NCI-H82 treated with DMSO at 0.1 percent for 48 hours (cell line): ENCODE measurements around the gene RRP9.
"Not testable (repeated sequence)": the region's sequence is repeated elsewhere in the genome, so short reads cannot be mapped to it uniquely, and the experiment has no call there.

Experiments
- DNase-seq: peaks from one replicate; lab custom pipeline; 2025; ENCODE audit not compliant: unreplicated experiment; lab: John Stamatoyannopoulos, UW

Gene RRP9

GRCh38 chr3:51927061-51927977, 14.4 kb downstream of the RRP9 start:
- DNase-seq = no peak

GRCh38 chr3:51921081-51921578, 20.6 kb downstream of the RRP9 start:
- no peak for DNase-seq

GRCh38 chr3:51916418-51916817, 25.3 kb downstream of the RRP9 start:
- no peak for DNase-seq

- DNase-seq = no peak
Observed at GRCh38 chr3:51908026-51908425, 33.7 kb downstream of the RRP9 start.

GRCh38 chr3:51904034-51904823, 37.5 kb downstream of the RRP9 start:
- DNase-seq = no peak

GRCh38 chr3:51902361-51902760, 39.3 kb downstream of the RRP9 start:
- not testable (repeated sequence) for DNase-seq

GRCh38 chr3:51900043-51900442, 41.7 kb downstream of the RRP9 start:
- DNase-seq = not testable (repeated sequence)

GRCh38 chr3:51897391-51897790, 44.3 kb downstream of the RRP9 start:
- DNase-seq = no peak

GRCh38 chr3:51896607-51897305, 44.9 kb downstream of the RRP9 start:
- no peak for DNase-seq

GRCh38 chr3:51894939-51895338, 46.8 kb downstream of the RRP9 start:
- DNase-seq = no peak

GRCh38 chr3:51894391-51894790, 47.3 kb downstream of the RRP9 start:
- no peak for DNase-seq

GRCh38 chr3:51891242-51892039, 50.3 kb downstream of the RRP9 start:
- DNase-seq = no peak

- no peak for DNase-seq
Observed at GRCh38 chr3:51888463-51889105, 53.1 kb downstream of the RRP9 start.

GRCh38 chr3:51887620-51888019, 54.1 kb downstream of the RRP9 start:
- DNase-seq = no peak

- DNase-seq = no peak
Observed at GRCh38 chr3:51886447-51886846, 55.3 kb downstream of the RRP9 start.
